ENCODE results near the gene MYRIP.

- TF ChIP-seq CTCF (IDR thresholded peaks at IDR 0.05) (no peak), POLR2A (IDR thresholded peaks at IDR 0.05) (no peak), POLR2AphosphoS5 (IDR thresholded peaks at IDR 0.05) (no peak)
Observed at GRCh38 chr3:39763390-39763789, 46.0 kb upstream of the MYRIP start.
